Fibroblast of upper back skin (primary cell): Measurements from ENCODE around the gene ANK3.

ENCODE experiments used
- DNase-seq: peaks from one replicate; pipeline ENCODE4 v3.0.0-alpha.2; 2013

Gene ANK3

GRCh38 chr10:60376221-60377041 is 13.2 kb downstream of the ANK3 start:
- no peak for DNase-seq

- DNase-seq, result no peak
Measured at GRCh38 chr10:60375293-60376004, 14.2 kb downstream of the ANK3 start.

- no peak for DNase-seq
Measured at GRCh38 chr10:60374836-60375235, 14.8 kb downstream of the ANK3 start.

- no peak for DNase-seq
Measured at GRCh38 chr10:60372436-60372835, 17.2 kb downstream of the ANK3 start.

GRCh38 chr10:60369547-60369930 is 20.1 kb downstream of the ANK3 start:
- DNase-seq, result no peak

- DNase-seq, result no peak
Measured at GRCh38 chr10:60368875-60369546, 20.7 kb downstream of the ANK3 start.

- no peak for DNase-seq
Measured at GRCh38 chr10:60367901-60368300, 21.8 kb downstream of the ANK3 start.

GRCh38 chr10:60367431-60367830 is 22.2 kb downstream of the ANK3 start:
- no peak for DNase-seq

GRCh38 chr10:60367024-60367423 is 22.7 kb downstream of the ANK3 start:
- peak; percentile 20 for DNase-seq

- no peak for DNase-seq
Measured at GRCh38 chr10:60363187-60363586, 26.5 kb downstream of the ANK3 start.

GRCh38 chr10:60362461-60362860 is 27.2 kb downstream of the ANK3 start:
- no peak for DNase-seq

GRCh38 chr10:60359066-60359465 is 30.6 kb downstream of the ANK3 start:
- no peak for DNase-seq

- DNase-seq, result no peak
Measured at GRCh38 chr10:60358282-60358681, 31.4 kb downstream of the ANK3 start.

GRCh38 chr10:60353519-60354258 is 36.0 kb downstream of the ANK3 start:
- DNase-seq, result peak; percentile 21

GRCh38 chr10:60352105-60352504 is 37.6 kb downstream of the ANK3 start:
- no peak for DNase-seq

GRCh38 chr10:60351191-60351853 is 38.4 kb downstream of the ANK3 start:
- DNase-seq, result no peak

GRCh38 chr10:60350400-60350799 is 39.3 kb downstream of the ANK3 start:
- DNase-seq, result peak; percentile 32

- DNase-seq, result peak; percentile 44
Measured at GRCh38 chr10:60349426-60349825, 40.2 kb downstream of the ANK3 start.

GRCh38 chr10:60348982-60349381 is 40.7 kb downstream of the ANK3 start:
- DNase-seq, result peak; percentile 49

GRCh38 chr10:60347270-60347669 is 42.4 kb downstream of the ANK3 start:
- DNase-seq, result no peak

- no peak for DNase-seq
Measured at GRCh38 chr10:60346661-60347060, 43.0 kb downstream of the ANK3 start.

GRCh38 chr10:60343254-60343653 is 46.4 kb downstream of the ANK3 start:
- DNase-seq, result no peak

GRCh38 chr10:60341969-60342368 is 47.7 kb downstream of the ANK3 start:
- no peak for DNase-seq
